ENCODE results near the gene CFAP99. TPM values are rescaled to one million over a fixed set of nuclear protein-coding genes. Genes with fewer than 3 reads are reported as not detected.

Gene CFAP99
- total RNA-seq, 2 donors from 2014 or later, result not detected

DNA sequence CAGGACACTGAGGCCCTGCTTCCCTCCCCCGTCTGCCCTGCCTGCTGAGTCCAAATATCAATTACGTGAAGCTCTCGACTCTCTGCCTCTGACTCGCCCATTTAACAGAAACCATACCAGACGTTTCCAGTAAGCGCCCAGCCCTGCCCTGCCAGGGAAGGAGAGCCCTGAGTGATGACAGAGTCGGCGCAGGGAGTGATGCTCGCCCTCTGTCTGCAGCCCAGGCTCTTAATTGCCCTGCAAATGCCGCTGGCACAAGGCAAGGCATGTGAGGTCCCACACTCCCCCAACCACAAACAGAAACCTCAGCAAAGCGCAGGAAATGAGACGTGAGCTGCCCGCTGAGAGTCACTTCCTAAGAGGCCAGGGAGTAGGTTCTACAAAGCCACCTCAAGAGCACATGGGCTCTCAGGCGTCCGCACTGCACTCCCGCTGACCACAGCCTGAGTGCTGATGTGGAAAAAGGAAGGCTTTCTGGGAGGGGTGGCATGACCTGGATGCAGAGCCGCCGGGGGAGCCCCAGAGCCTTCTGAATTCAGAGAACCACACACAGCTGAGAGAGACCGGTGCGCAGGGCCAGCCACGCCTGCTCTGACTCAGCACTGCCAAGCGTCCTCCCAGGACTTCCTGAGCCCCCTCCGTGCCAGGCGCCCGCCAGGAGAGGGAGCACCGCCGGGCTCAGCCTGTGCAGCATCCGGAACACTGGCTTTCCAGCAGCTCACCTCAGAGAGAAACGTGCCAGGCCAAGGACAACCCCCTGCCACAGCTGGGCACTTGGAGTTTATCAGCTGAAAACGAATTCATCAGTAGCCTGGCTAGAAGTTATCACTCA is 5.7 kb upstream of the CFAP99 start:
- Mint-ChIP-seq H3K4me3 (peak overlapping the region; percentile 33), H3K27me3 (ENCODE audit: insufficient read depth) (peaks cover 54% of the 10 kb centered on the region), H3K9me3 (no peaks in the 10 kb centered on the region), H3K27ac (peak overlapping the region; percentile 61), H3K36me3 (ENCODE audit: low read depth) (no peaks in the 10 kb centered on the region), H3K4me1 (peaks cover 27% of the 10 kb centered on the region)
- Histone ChIP-seq H3K27me3 (ENCODE audit: control insufficient read depth, insufficient read depth, low read length, poor library complexity, severe bottlenecking) (peaks cover 43% of the 10 kb centered on the region), H3K27ac (ENCODE audit: low read depth, low read length) (no peak overlapping the region), H3K9me3 (ENCODE audit: control insufficient read depth, low read length) (no peaks in the 10 kb centered on the region), H3K9ac (ENCODE audit: extremely low read depth, low read length, poor library complexity, severe bottlenecking) (no peak overlapping the region), H3K4me1 (ENCODE audit: control insufficient read depth, insufficient read depth, low read length) (no peaks in the 10 kb centered on the region), H3K4me3 (ENCODE audit: low read length) (no peak overlapping the region), H3K36me3 (ENCODE audit: control insufficient read depth, insufficient read depth, low read length) (no peaks in the 10 kb centered on the region)
- TF ChIP-seq CTCF (conservative IDR thresholded peaks at IDR 0.05), result peak; percentile 70
- 10 to 22% methylated on average over 17 to 30 of the region's 30 CpGs for WGBS, 2 experiments (ENCODE audit: insufficient coverage in 1 of 2, insufficient read length in 1 of 2)
- peak; percentile 97 for DNase-seq

DNA sequence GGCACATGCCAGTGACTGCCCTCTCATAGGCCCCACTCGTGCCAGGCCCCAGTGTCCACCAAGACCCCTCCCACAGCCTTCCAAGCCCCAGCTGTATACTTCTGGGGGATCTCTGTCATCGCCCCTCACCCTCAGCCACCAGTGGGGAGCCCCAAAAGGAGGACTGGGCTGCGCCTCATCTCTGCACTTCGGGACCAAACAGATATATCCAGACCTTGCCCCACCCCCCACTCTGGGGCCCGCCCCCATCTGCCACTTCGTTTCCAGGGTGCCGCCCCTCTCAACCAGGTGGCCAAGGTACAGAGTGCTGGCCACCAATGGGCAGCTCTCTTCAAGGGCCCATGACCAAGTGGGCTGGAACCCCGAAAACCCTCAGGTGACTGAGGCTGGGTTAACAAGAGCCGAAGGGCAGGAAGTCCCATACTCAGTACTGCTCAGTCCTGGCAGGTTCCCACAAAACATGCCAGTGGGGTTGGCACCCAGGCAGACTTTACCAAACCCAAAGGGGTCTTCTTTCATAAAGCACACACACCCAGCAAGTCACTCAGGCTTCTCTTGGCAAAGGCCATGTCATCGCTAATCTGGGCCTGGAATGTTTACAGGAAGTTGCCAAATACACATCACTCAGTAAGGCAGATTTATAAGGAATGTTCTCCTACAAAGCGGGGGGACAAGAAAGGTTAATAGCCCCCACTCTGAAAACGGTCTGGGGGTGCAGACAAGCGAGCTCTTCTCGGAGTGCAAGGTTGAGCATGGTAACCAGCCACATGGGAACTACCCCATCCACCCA is 4.7 kb upstream of the CFAP99 start:
- H3K9ac ChIP-seq (ENCODE audit: extremely low read depth, low read length, poor library complexity, severe bottlenecking), result no peak overlapping the region
- 80 to 88% methylated on average over 7 to 14 of the region's 14 CpGs for WGBS, 2 experiments (ENCODE audit: insufficient coverage in 1 of 2, insufficient read length in 1 of 2)
- Mint-ChIP-seq H3K9me3 (no peaks in the 10 kb centered on the region), H3K4me1 (peaks cover 27% of the 10 kb centered on the region), H3K4me3 (peak overlapping the region; percentile 33), H3K27ac (peak overlapping the region; percentile 52), H3K36me3 (ENCODE audit: low read depth) (no peaks in the 10 kb centered on the region), H3K27me3 (ENCODE audit: insufficient read depth) (peaks cover 55% of the 10 kb centered on the region)
- DNase-seq, result peak; percentile 76
- H3K9me3 ChIP-seq (ENCODE audit: control insufficient read depth, low read length), result no peaks in the 10 kb centered on the region
- H3K27me3 ChIP-seq (ENCODE audit: control insufficient read depth, insufficient read depth, low read length, poor library complexity, severe bottlenecking), result peaks cover 46% of the 10 kb centered on the region
- no peaks in the 10 kb centered on the region for H3K4me1 ChIP-seq (ENCODE audit: control insufficient read depth, insufficient read depth, low read length)
- no peak for TF ChIP-seq CTCF (conservative IDR thresholded peaks at IDR 0.05)
- H3K4me3 ChIP-seq (ENCODE audit: low read length), result no peak overlapping the region
- H3K27ac ChIP-seq (ENCODE audit: low read depth, low read length), result no peak overlapping the region
- H3K36me3 ChIP-seq (ENCODE audit: control insufficient read depth, insufficient read depth, low read length), result no peaks in the 10 kb centered on the region

- Mint-ChIP-seq H3K4me1 (peaks cover 31% of the 10 kb centered on the region), H3K9me3 (no peaks in the 10 kb centered on the region), H3K27ac (no peak overlapping the region), H3K4me3 (no peak overlapping the region), H3K27me3 (ENCODE audit: insufficient read depth) (peaks cover 67% of the 10 kb centered on the region), H3K36me3 (ENCODE audit: low read depth) (no peaks in the 10 kb centered on the region)
- DNase-seq, result no peak
- Histone ChIP-seq H3K27ac (ENCODE audit: low read depth, low read length) (no peak overlapping the region), H3K9ac (ENCODE audit: extremely low read depth, low read length, poor library complexity, severe bottlenecking) (no peak overlapping the region), H3K4me3 (ENCODE audit: low read length) (no peak overlapping the region), H3K27me3 (ENCODE audit: control insufficient read depth, insufficient read depth, low read length, poor library complexity, severe bottlenecking) (peaks cover 58% of the 10 kb centered on the region), H3K36me3 (ENCODE audit: control insufficient read depth, insufficient read depth, low read length) (no peaks in the 10 kb centered on the region), H3K4me1 (ENCODE audit: control insufficient read depth, insufficient read depth, low read length) (peaks cover 5% of the 10 kb centered on the region), H3K9me3 (ENCODE audit: control insufficient read depth, low read length) (no peaks in the 10 kb centered on the region)
- WGBS, 2 experiments (ENCODE audit: insufficient coverage in 1 of 2, insufficient read length in 1 of 2), result 95% methylated on average over 3 of the region's 3 CpGs; no CpG with 5 or more reads in 1 of the 2 experiments
- no peak for TF ChIP-seq CTCF (conservative IDR thresholded peaks at IDR 0.05)
These were observed 3.5 kb upstream of the CFAP99 start for GRCh38 chr4:2415213-2415612.
